Pulmonary artery endothelial cell (primary cell): ENCODE measurements around the gene CIDEB. TPM values are rescaled to one million over a fixed set of nuclear protein-coding genes. Genes with fewer than 3 reads are reported as not detected.

Experiments used
- DNase-seq: peaks from one replicate; pipeline ENCODE4 v3.0.0-alpha.2; 2011; ENCODE audit warnings: low read depth, low spot score
- total RNA-seq: library from RNA; depleted of rRNA; stranded (reverse); fragments of >200 nt; gene quantifications from 2 replicates; pipeline ENCODE4 v1.2.3, GENCODE V29; 2014

CIDEB gene
- total RNA-seq, 1 donor from 2014 or later = 1.1 TPM

- no peak for DNase-seq
These were observed 52.3 kb downstream of the CIDEB start for GRCh38 chr14:24255438-24255837.

Other genes starting within 250 kb of the CIDEB start
- gene CPNE6, start 236.4 kb downstream of the CIDEB start, total RNA-seq = not detected in 2 replicates
- gene PCK2, start 213.7 kb downstream of the CIDEB start, total RNA-seq = 9.8 and 18.5 TPM in 2 replicates
- gene DCAF11, start 193.2 kb downstream of the CIDEB start, total RNA-seq = 50.1 and 61.2 TPM in 2 replicates
- 0.33 and 0.56 TPM in 2 replicates for gene NRL, start 193.0 kb downstream of the CIDEB start, total RNA-seq
- 0.13 TPM in 1 of 2 replicates, not detected in the other for gene FITM1, start 177.3 kb downstream of the CIDEB start, total RNA-seq
- gene PSME1, start 171.8 kb downstream of the CIDEB start, total RNA-seq = 121 and 126 TPM in 2 replicates
- 22.7 and 27.6 TPM in 2 replicates for gene EMC9, start 166.4 kb downstream of the CIDEB start, total RNA-seq
- 155 and 175 TPM in 2 replicates for gene PSME2, start 161.4 kb downstream of the CIDEB start, total RNA-seq
- gene RNF31, start 160.5 kb downstream of the CIDEB start, total RNA-seq = 34.1 and 36.2 TPM in 2 replicates
- 42.1 and 48.9 TPM in 2 replicates for gene IRF9, start 146.7 kb downstream of the CIDEB start, total RNA-seq
- 1.6 and 4.1 TPM in 2 replicates for gene REC8, start 135.9 kb downstream of the CIDEB start, total RNA-seq
- 57.2 and 58.4 TPM in 2 replicates for gene IPO4, start 119.2 kb downstream of the CIDEB start, total RNA-seq
- gene TM9SF1, start 112.5 kb downstream of the CIDEB start, total RNA-seq = 48.9 and 67.2 TPM in 2 replicates
- 0.20 TPM in 1 of 2 replicates, not detected in the other for gene TSSK4, start 102.3 kb downstream of the CIDEB start, total RNA-seq
- gene CHMP4A, start 94.5 kb downstream of the CIDEB start, total RNA-seq = 27.7 and 36.5 TPM in 2 replicates
- gene MDP1, start 91.9 kb downstream of the CIDEB start, total RNA-seq = 6.9 and 13.1 TPM in 2 replicates
- gene NEDD8, start 75.6 kb downstream of the CIDEB start, total RNA-seq = 219 and 229 TPM in 2 replicates
- gene GMPR2, start 75.0 kb downstream of the CIDEB start, total RNA-seq = 97.8 and 115 TPM in 2 replicates
- 49.1 and 55.5 TPM in 2 replicates for gene TINF2, start 65.4 kb downstream of the CIDEB start, total RNA-seq
- 0.40 and 0.74 TPM in 2 replicates for gene TGM1, start 44.8 kb downstream of the CIDEB start, total RNA-seq
- 21.0 and 21.6 TPM in 2 replicates for gene RABGGTA, start 36.4 kb downstream of the CIDEB start, total RNA-seq
- 6.4 and 12.7 TPM in 2 replicates for gene DHRS1, start 8.2 kb downstream of the CIDEB start, total RNA-seq
- 31.3 and 41.3 TPM in 2 replicates for gene NOP9, start 8.1 kb downstream of the CIDEB start, total RNA-seq
- 3.6 and 4.2 TPM in 2 replicates for gene LTB4R2, start 2.2 kb upstream of the CIDEB start, total RNA-seq
- 1.9 and 2.6 TPM in 2 replicates for gene LTB4R, start 3.5 kb upstream of the CIDEB start, total RNA-seq
- gene ADCY4, start 27.1 kb upstream of the CIDEB start, total RNA-seq = 36.3 and 41.8 TPM in 2 replicates
- gene RIPK3, start 32.0 kb upstream of the CIDEB start, total RNA-seq = 3.7 and 3.9 TPM in 2 replicates
- gene NFATC4, start 60.2 kb upstream of the CIDEB start, total RNA-seq = 16.1 and 19.1 TPM in 2 replicates
- gene NYNRIN, start 91.0 kb upstream of the CIDEB start, total RNA-seq = 9.8 and 10.5 TPM in 2 replicates
- 0.86 and 1.8 TPM in 2 replicates for gene CBLN3, start 121.7 kb upstream of the CIDEB start, total RNA-seq
- gene KHNYN, start 122.0 kb upstream of the CIDEB start, total RNA-seq = 53.9 and 72.1 TPM in 2 replicates
- gene SDR39U1, start 134.8 kb upstream of the CIDEB start, total RNA-seq = 10.4 TPM in 2 replicates
- not detected in 2 replicates for gene CMA1, start 200.3 kb upstream of the CIDEB start, total RNA-seq